HUES48 (cell line): ENCODE data around the gene CHM.
A peak's percentile ranks its signal among the peaks of the same experiment; 100 is the strongest.
"Not testable (repeated sequence)": the region's sequence is repeated elsewhere in the genome, so short reads cannot be mapped to it uniquely, and the experiment has no call there.

Experiments used
- H3K27ac ChIP-seq: one replicate; pipeline ENCODE4 v1.7.0; 2013; ENCODE audit warnings: low read depth, low read length, inconsistent platforms
- H3K27me3 ChIP-seq: 2 replicates; pipeline ENCODE4 v1.6.1; 2013; ENCODE audit warnings: mild to moderate bottlenecking, low read length; ENCODE audit not compliant: control insufficient read depth, insufficient read depth
- H3K36me3 ChIP-seq: 2 replicates; pipeline ENCODE4 v1.6.1; 2013; ENCODE audit warnings: low read length; ENCODE audit not compliant: control insufficient read depth, insufficient read depth
- H3K4me1 ChIP-seq: 2 replicates; pipeline ENCODE4 v1.6.1; 2013; ENCODE audit warnings: mild to moderate bottlenecking, low read length; ENCODE audit not compliant: control insufficient read depth, insufficient read depth
- H3K4me3 ChIP-seq: 2 replicates; pipeline ENCODE4 v1.5.1; 2013; ENCODE audit warnings: mild to moderate bottlenecking, low read depth, low read length
- H3K9ac ChIP-seq: 2 replicates; pipeline ENCODE4 v1.6.1; 2013; ENCODE audit warnings: mild to moderate bottlenecking, low read depth, low read length, moderate library complexity
- H3K9me3 ChIP-seq: 2 replicates; pipeline ENCODE4 v1.6.1; 2013; ENCODE audit warnings: low read length; ENCODE audit not compliant: control insufficient read depth, insufficient read depth

Gene CHM

GRCh38 chrX:85996555-85996954 lies 50.8 kb downstream of the CHM start:
- peak overlapping the region; percentile 56 for H3K27ac ChIP-seq
- no peak overlapping the region for H3K9ac ChIP-seq
- H3K4me3 ChIP-seq = no peak overlapping the region
- no peaks in the 10 kb centered on the region for H3K27me3 ChIP-seq
- no peaks in the 10 kb centered on the region for H3K36me3 ChIP-seq
- H3K9me3 ChIP-seq = no peaks in the 10 kb centered on the region
- peaks cover 43% of the 10 kb centered on the region for H3K4me1 ChIP-seq

- no peak overlapping the region for H3K9ac ChIP-seq
These were observed 51.7 kb downstream of the CHM start for GRCh38 chrX:85995641-85996040.

DNA sequence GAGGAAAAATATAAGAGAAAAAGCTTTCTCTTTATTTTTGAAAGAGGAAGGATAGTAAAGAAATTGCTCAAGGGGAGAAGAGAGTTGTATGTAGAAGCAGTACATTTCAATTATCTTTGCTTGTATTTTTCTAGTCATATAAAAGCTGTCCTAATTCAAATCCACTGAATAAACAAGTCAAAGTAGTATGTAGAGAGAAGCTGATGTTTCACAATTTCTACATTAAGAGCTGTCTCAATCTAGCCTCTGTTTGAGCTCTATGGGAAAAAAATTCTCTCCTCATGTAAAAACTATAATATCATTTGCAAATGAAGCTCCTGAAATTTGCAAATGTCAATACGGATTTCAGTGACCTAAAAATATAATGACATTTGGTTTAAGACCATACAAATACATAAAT lies 52.6 kb downstream of the CHM start:
- Histone ChIP-seq H3K9me3 (no peaks in the 10 kb centered on the region), H3K9ac (no peak overlapping the region), H3K27ac (no peak overlapping the region), H3K4me3 (no peak overlapping the region), H3K36me3 (no peaks in the 10 kb centered on the region), H3K27me3 (no peaks in the 10 kb centered on the region), H3K4me1 (peaks cover 40% of the 10 kb centered on the region)

More at GRCh38 chrX:85995641-85996040, 51.7 kb downstream of the CHM start:
- Histone ChIP-seq H3K9me3 (no peaks in the 10 kb centered on the region), H3K4me1 (peaks cover 40% of the 10 kb centered on the region), H3K36me3 (no peaks in the 10 kb centered on the region), H3K27me3 (no peaks in the 10 kb centered on the region), H3K27ac (no peak overlapping the region), H3K4me3 (no peak overlapping the region)

- Histone ChIP-seq H3K9ac (no peak overlapping the region), H3K27me3 (no peaks in the 10 kb centered on the region), H3K9me3 (no peaks in the 10 kb centered on the region), H3K27ac (no peak overlapping the region), H3K4me3 (no peak overlapping the region), H3K36me3 (no peaks in the 10 kb centered on the region), H3K4me1 (peaks cover 40% of the 10 kb centered on the region)
These were observed 53.1 kb downstream of the CHM start for GRCh38 chrX:85994228-85994627.

DNA sequence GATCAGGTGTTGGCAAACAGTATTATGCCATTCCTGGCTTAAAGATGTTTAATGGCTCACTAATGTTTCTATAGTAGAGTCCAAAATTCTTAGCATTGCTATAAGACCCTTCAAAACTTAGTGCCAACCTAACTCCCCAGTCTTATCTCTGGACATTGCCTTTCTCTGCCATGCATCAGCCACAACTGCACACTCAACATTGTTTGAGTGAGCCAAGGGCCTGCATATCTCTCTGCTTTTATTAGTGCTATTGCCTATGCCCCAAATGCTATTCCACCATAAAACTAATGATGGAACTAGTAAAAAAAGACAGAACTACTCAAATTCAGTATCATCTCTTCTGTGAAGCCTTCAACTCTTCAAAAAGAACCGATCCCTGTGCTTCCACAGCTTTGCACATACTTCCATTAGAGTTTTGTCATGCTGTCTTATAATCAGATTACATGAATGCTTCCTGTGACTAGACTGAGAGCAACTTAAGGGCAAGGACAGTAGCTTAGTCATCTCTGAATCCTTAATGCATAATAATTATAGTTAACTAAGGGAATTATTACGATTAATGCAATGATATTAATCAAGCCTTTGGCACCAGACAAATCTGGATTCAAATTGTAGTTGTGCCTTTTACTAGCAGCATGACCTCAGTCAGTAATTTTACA lies 53.7 kb downstream of the CHM start:
- no peaks in the 10 kb centered on the region for H3K36me3 ChIP-seq

GRCh38 chrX:85992811-85993229 lies 54.5 kb downstream of the CHM start:
- Histone ChIP-seq H3K9ac (no peak overlapping the region), H3K27me3 (no peaks in the 10 kb centered on the region), H3K4me3 (no peak overlapping the region), H3K9me3 (no peaks in the 10 kb centered on the region), H3K4me1 (peaks cover 40% of the 10 kb centered on the region), H3K36me3 (no peaks in the 10 kb centered on the region), H3K27ac (no peak overlapping the region)

More for the DNA sequence above, 53.7 kb downstream of the CHM start:
- Histone ChIP-seq H3K9me3 (no peaks in the 10 kb centered on the region), H3K4me1 (peaks cover 40% of the 10 kb centered on the region), H3K9ac (no peak overlapping the region), H3K4me3 (no peak overlapping the region), H3K27ac (no peak overlapping the region), H3K27me3 (no peaks in the 10 kb centered on the region)

DNA sequence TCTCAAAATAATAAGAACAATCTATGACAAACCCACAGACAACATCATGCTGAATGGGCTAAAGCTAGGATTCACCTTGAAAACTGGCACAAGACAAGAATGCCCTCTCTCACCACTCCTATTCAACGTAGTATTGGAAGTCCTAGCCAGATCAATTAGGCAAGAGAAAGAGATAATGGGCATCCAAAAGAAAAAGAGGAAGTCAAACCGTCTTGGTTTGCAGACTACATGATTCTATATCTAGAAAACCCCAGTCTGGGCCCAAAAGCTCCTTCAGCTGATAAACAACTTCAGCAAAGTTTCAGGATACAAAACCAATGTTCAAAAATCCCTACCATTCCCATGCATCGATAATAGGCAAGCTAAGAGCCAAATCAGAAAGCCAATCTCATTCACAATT lies 59.0 kb downstream of the CHM start:
- Histone ChIP-seq H3K4me1 (no peaks in the 10 kb centered on the region; the same call in 1 of the 2 replicates), H3K27me3 (no peaks in the 10 kb centered on the region; the same call in 1 of the 2 replicates), H3K27ac (no peak overlapping the region), H3K9me3 (no peaks in the 10 kb centered on the region), H3K36me3 (no peaks in the 10 kb centered on the region), H3K4me3 (no peak overlapping the region), H3K9ac (no peak overlapping the region)

- Histone ChIP-seq H3K4me1 (no peaks in the 10 kb centered on the region), H3K27ac (no peak overlapping the region), H3K36me3 (peaks cover 23% of the 10 kb centered on the region), H3K9me3 (no peaks in the 10 kb centered on the region), H3K27me3 (no peaks in the 10 kb centered on the region; the same call in 1 of the 2 replicates), H3K9ac (no peak overlapping the region), H3K4me3 (no peak overlapping the region)
These were observed 67.1 kb downstream of the CHM start for GRCh38 chrX:85980286-85980685.

- Histone ChIP-seq H3K4me3 (no peak overlapping the region), H3K4me1 (no peaks in the 10 kb centered on the region), H3K27me3 (no peaks in the 10 kb centered on the region), H3K36me3 (peaks cover 23% of the 10 kb centered on the region), H3K27ac (no peak overlapping the region), H3K9me3 (no peaks in the 10 kb centered on the region), H3K9ac (no peak overlapping the region)
These were observed 70.1 kb downstream of the CHM start for GRCh38 chrX:85977218-85977617.

DNA sequence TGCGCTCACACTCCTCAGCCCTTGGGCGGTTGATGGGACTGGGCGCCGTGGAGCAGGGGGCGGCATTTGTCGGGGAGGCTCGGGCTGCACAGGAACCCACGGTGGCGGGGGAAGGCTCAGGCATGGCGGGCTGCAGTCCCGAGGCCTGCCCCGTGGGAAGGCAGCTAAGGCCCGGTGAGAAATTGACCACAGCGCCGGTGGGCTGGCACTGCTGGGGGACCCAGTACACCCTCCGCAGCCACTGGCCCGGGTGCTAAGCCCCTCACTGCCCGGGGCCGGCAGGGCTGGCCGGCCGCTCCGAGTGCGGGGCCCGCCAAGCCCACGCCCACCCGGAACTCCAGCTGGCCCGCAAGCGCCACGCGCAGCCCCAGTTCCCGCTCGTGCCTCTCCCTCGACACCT lies 75.0 kb downstream of the CHM start:
- not testable (repeated sequence) for H3K4me3 ChIP-seq, H3K27ac ChIP-seq, H3K9me3 ChIP-seq, H3K27me3 ChIP-seq, H3K9ac ChIP-seq, H3K4me1 ChIP-seq
- peaks cover 15% of the 10 kb centered on the region for H3K36me3 ChIP-seq

- no peak overlapping the region for H3K27ac ChIP-seq
- no peak overlapping the region for H3K9ac ChIP-seq
- H3K4me3 ChIP-seq = no peak overlapping the region
- no peaks in the 10 kb centered on the region for H3K36me3 ChIP-seq
- no peaks in the 10 kb centered on the region for H3K27me3 ChIP-seq
- H3K4me1 ChIP-seq = no peaks in the 10 kb centered on the region
- no peaks in the 10 kb centered on the region for H3K9me3 ChIP-seq
These were observed 82.6 kb downstream of the CHM start for GRCh38 chrX:85964744-85965143.
